GM12892 (cell line): ENCODE data around the gene CAMK1D.

Experiments used
- POLR2A ChIP-seq: IDR thresholded peaks from 2 replicates; pipeline ENCODE4 v1.6.1; 2011; ENCODE audit warnings: low read depth, low read length, control low read depth
- POLR2AphosphoS5 ChIP-seq: IDR thresholded peaks from 2 replicates; pipeline ENCODE4 v1.6.1; 2011; ENCODE audit warnings: low read depth, low read length, control low read depth
- TAF1 ChIP-seq: IDR thresholded peaks from 2 replicates; pipeline ENCODE4 v1.6.1; 2011; ENCODE audit warnings: low read depth, mild to moderate bottlenecking, control low read depth, low read length, borderline replicate concordance

DNA sequence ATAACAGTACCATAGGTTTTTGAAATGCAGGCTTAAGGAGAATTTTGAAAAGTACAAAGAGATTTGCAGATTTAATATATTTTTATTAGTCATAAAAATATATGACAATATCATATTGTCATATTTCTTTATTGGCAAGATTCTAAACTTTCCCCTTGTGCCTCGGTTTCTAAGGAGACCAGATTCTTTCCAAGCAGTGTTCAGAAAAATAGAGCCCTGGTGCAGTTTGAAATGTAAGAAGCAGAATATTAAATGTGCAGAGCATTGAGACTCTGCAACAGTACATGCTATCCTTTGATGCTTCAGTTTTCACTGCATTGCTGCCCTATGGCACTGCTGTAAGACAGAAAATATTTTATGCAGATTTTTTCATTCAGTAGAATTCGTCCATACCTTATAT is 408.9 kb downstream of the CAMK1D start:
- no peak for TF ChIP-seq POLR2A
- TF ChIP-seq POLR2AphosphoS5 = no peak
- no peak for TF ChIP-seq TAF1
